Measurements from ENCODE around the gene NMNAT2.
A peak's percentile ranks its signal among the peaks of the same experiment; 100 is the strongest.

Gene NMNAT2

DNA sequence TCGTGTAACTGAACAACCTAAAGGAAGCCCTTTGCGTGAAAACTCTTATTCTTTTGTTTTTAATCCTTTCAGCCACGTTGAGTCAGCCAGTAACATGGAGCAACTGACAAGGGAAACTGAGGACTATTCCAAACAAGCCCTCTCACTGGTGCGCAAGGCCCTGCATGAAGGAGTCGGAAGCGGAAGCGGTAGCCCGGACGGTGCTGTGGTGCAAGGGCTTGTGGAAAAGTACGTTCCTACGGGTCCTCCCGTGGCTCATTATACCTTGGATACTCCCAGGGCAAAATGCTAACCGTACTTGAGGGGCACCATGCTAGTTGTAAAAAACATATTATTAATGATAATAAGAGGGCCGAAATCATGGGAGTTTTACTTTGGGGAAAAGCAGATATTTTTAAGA is 182.7 kb downstream of the NMNAT2 start:
- Histone ChIP-seq H3K27me3 (ENCODE audit: insufficient read depth, low read length) (no peaks in the 10 kb centered on the region), H3F3A (ENCODE audit: insufficient read depth, low read length) (no peaks in the 10 kb centered on the region), H3K4me1 (ENCODE audit: insufficient read depth, low read length, severe bottlenecking) (no peaks in the 10 kb centered on the region), H4K20me1 (ENCODE audit: insufficient read depth, low read length) (no peaks in the 10 kb centered on the region), H3K27ac (ENCODE audit: low read depth, low read length, poor library complexity, severe bottlenecking) (no peak overlapping the region), H2AFZ (ENCODE audit: low read length) (no peak overlapping the region), H3K4me3 (ENCODE audit: low read depth, low read length, poor library complexity, severe bottlenecking) (no peak overlapping the region), H3K79me2 (ENCODE audit: insufficient read depth, low read length) (no peaks in the 10 kb centered on the region), H3K9me3 (ENCODE audit: low read length) (no peaks in the 10 kb centered on the region), H3K36me3 (ENCODE audit: insufficient read depth, low read length) (no peaks in the 10 kb centered on the region), H3K9ac (ENCODE audit: low read length) (no peak overlapping the region), H3K4me2 (ENCODE audit: low read length) (no peak overlapping the region), H3K9me2 (ENCODE audit: low read depth, low read length) (no peaks in the 10 kb centered on the region)
- TF ChIP-seq, protein P1, sequence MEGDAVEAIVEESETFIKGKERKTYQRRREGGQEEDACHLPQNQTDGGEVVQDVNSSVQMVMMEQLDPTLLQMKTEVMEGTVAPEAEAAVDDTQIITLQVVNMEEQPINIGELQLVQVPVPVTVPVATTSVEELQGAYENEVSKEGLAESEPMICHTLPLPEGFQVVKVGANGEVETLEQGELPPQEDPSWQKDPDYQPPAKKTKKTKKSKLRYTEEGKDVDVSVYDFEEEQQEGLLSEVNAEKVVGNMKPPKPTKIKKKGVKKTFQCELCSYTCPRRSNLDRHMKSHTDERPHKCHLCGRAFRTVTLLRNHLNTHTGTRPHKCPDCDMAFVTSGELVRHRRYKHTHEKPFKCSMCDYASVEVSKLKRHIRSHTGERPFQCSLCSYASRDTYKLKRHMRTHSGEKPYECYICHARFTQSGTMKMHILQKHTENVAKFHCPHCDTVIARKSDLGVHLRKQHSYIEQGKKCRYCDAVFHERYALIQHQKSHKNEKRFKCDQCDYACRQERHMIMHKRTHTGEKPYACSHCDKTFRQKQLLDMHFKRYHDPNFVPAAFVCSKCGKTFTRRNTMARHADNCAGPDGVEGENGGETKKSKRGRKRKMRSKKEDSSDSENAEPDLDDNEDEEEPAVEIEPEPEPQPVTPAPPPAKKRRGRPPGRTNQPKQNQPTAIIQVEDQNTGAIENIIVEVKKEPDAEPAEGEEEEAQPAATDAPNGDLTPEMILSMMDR (IDR thresholded peaks at IDR 0.05; ENCODE audit: low read length) = no peak
- no peak for TF ChIP-seq EZH2 (IDR thresholded peaks at IDR 0.05; ENCODE audit: borderline replicate concordance, low read length)

DNA sequence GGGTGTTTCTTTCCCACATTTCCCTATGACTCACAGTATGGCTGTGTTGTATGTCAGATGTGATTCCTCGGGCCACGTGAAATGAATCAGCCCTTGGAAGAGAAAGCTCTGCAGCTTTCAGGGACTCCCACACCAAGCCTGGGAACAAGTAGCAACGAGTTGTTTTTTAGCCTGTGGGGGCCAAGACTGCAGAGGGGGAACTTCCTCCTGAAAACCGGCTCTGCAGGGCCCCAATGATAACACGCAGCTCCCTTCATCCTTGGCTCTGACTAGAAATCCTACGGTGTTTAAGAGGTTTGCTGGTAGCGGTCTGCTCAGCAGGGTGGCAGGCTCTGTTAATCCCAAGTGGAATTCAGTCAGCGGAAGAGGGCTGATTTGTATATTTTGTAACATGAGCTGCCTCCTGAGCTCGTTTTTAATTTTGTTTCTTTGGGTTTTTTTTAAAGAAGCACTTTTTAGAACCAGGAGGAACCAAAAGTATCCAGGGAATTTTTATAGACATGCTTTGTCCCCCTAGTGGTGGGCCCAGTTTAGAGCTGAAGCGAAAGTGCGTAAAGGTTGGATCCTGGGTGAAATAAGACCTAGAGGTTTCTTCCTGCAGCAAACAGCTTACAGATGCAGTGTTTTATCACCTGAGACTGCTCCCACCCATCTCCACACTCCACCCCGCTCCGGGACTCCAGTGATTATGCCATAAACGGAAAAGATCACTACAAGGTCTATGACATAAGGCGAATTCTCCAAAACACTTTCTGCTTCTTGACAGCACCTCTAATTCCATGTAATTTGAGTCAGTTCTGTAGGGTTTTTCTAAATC is 183.3 kb downstream of the NMNAT2 start:
- Histone ChIP-seq H3K4me1 (ENCODE audit: insufficient read depth, low read length, severe bottlenecking) (no peaks in the 10 kb centered on the region), H3K9ac (ENCODE audit: low read length) (no peak overlapping the region), H3K36me3 (ENCODE audit: insufficient read depth, low read length) (no peaks in the 10 kb centered on the region), H3K27ac (ENCODE audit: low read depth, low read length, poor library complexity, severe bottlenecking) (no peak overlapping the region), H3K4me3 (ENCODE audit: low read depth, low read length, poor library complexity, severe bottlenecking) (no peak overlapping the region), H3F3A (ENCODE audit: insufficient read depth, low read length) (no peaks in the 10 kb centered on the region), H3K4me2 (ENCODE audit: low read length) (no peak overlapping the region), H2AFZ (ENCODE audit: low read length) (no peak overlapping the region), H3K79me2 (ENCODE audit: insufficient read depth, low read length) (no peaks in the 10 kb centered on the region), H3K27me3 (ENCODE audit: insufficient read depth, low read length) (no peaks in the 10 kb centered on the region), H4K20me1 (ENCODE audit: insufficient read depth, low read length) (no peaks in the 10 kb centered on the region), H3K9me2 (ENCODE audit: low read depth, low read length) (no peaks in the 10 kb centered on the region), H3K9me3 (ENCODE audit: low read length) (no peaks in the 10 kb centered on the region)
- TF ChIP-seq, protein P1 (IDR thresholded peaks at IDR 0.05; ENCODE audit: low read length) = peak; percentile 64
- TF ChIP-seq EZH2 (IDR thresholded peaks at IDR 0.05; ENCODE audit: borderline replicate concordance, low read length) = no peak

DNA sequence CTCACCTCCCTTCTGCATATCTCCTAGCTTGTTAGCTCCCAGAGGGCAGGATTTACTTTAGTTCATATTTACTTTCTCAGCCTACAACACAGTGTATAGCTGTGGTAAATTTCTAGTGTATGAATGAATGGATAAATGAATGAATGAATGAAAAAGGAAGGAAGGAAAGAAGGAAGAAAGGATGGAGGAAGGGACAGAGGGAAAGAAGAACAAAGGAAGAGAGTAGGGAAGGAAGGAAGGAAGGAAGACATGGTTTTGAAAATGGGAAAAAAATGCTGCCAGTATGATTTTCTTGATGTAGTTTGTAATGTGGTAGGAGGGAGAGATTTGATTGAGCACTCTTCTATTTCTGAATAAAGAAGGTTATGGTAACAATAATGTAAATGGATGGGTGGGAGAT is 185.1 kb downstream of the NMNAT2 start:
- no peak overlapping the region for H2AFZ ChIP-seq (ENCODE audit: low read length)
- H4K20me1 ChIP-seq (ENCODE audit: insufficient read depth, low read length) = no peaks in the 10 kb centered on the region
- H3K9me3 ChIP-seq (ENCODE audit: low read length) = no peaks in the 10 kb centered on the region
- no peak overlapping the region for H3K4me2 ChIP-seq (ENCODE audit: low read length)
- no peak overlapping the region for H3K4me3 ChIP-seq (ENCODE audit: low read depth, low read length, poor library complexity, severe bottlenecking)
- H3K4me1 ChIP-seq (ENCODE audit: insufficient read depth, low read length, severe bottlenecking) = no peaks in the 10 kb centered on the region
- no peaks in the 10 kb centered on the region for H3F3A ChIP-seq (ENCODE audit: insufficient read depth, low read length)
- no peak overlapping the region for H3K9ac ChIP-seq (ENCODE audit: low read length)
- TF ChIP-seq EZH2 (IDR thresholded peaks at IDR 0.05; ENCODE audit: borderline replicate concordance, low read length) = no peak
- H3K27me3 ChIP-seq (ENCODE audit: insufficient read depth, low read length) = no peaks in the 10 kb centered on the region
- H3K27ac ChIP-seq (ENCODE audit: low read depth, low read length, poor library complexity, severe bottlenecking) = no peak overlapping the region
- no peaks in the 10 kb centered on the region for H3K9me2 ChIP-seq (ENCODE audit: low read depth, low read length)
- H3K36me3 ChIP-seq (ENCODE audit: insufficient read depth, low read length) = no peaks in the 10 kb centered on the region
- H3K79me2 ChIP-seq (ENCODE audit: insufficient read depth, low read length) = no peaks in the 10 kb centered on the region

DNA sequence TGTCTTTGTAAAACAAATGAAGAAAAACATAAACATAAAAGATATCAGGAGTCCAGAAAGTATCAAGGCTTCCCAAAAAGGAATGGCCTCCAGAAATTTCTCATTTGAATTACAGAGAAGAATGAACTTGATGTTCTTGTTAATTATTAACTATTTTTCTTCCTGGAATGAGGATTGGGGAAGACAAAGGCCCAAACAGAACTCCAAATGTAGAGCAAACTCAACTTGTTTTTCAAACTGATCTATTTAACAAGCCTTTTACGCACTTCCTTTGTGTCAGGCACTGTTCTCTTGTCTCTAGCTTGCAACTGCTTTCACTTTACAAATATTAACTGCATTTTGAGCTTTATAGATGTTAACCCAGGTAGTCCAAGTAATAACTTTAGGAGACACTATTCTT is 186.6 kb downstream of the NMNAT2 start:
- Histone ChIP-seq H3K79me2 (ENCODE audit: insufficient read depth, low read length) (no peaks in the 10 kb centered on the region), H3K4me3 (ENCODE audit: low read depth, low read length, poor library complexity, severe bottlenecking) (no peak overlapping the region), H3K36me3 (ENCODE audit: insufficient read depth, low read length) (no peaks in the 10 kb centered on the region), H3F3A (ENCODE audit: insufficient read depth, low read length) (no peaks in the 10 kb centered on the region), H3K9me2 (ENCODE audit: low read depth, low read length) (no peaks in the 10 kb centered on the region), H3K4me1 (ENCODE audit: insufficient read depth, low read length, severe bottlenecking) (no peaks in the 10 kb centered on the region), H3K9me3 (ENCODE audit: low read length) (no peaks in the 10 kb centered on the region), H3K27me3 (ENCODE audit: insufficient read depth, low read length) (no peaks in the 10 kb centered on the region), H3K27ac (ENCODE audit: low read depth, low read length, poor library complexity, severe bottlenecking) (no peak overlapping the region), H2AFZ (ENCODE audit: low read length) (no peak overlapping the region), H3K4me2 (ENCODE audit: low read length) (no peak overlapping the region), H3K9ac (ENCODE audit: low read length) (no peak overlapping the region), H4K20me1 (ENCODE audit: insufficient read depth, low read length) (no peaks in the 10 kb centered on the region)
- TF ChIP-seq, protein P1 (IDR thresholded peaks at IDR 0.05; ENCODE audit: low read length) = no peak
- TF ChIP-seq EZH2 (IDR thresholded peaks at IDR 0.05; ENCODE audit: borderline replicate concordance, low read length) = no peak

Measured in OCI-LY1 (cell line).